Measurements from ENCODE around the gene APOO. TPM values are rescaled to one million over a fixed set of nuclear protein-coding genes. Genes with fewer than 3 reads are reported as not detected.

Gene APOO
- total RNA-seq, 1 donor from 2014 or later: 35.4 TPM

- Mint-ChIP-seq H3K36me3 (ENCODE audit: unreplicated experiment) (peaks cover 19% of the 10 kb centered on the region), H3K27me3 (ENCODE audit: unreplicated experiment) (no peaks in the 10 kb centered on the region), H3K27ac (ENCODE audit: unreplicated experiment) (no peak overlapping the region), H3K9me3 (ENCODE audit: unreplicated experiment) (no peaks in the 10 kb centered on the region), H3K4me3 (ENCODE audit: unreplicated experiment) (no peak overlapping the region), H3K4me1 (ENCODE audit: unreplicated experiment) (peaks cover 24% of the 10 kb centered on the region)
- TF ChIP-seq CTCF (IDR thresholded peaks at IDR 0.05): no peak
- no peak for DNase-seq (ENCODE audit: extremely low spot score, unreplicated experiment)
Measured at GRCh38 chrX:23789386-23790154, 118.2 kb downstream of the APOO start.

DNA sequence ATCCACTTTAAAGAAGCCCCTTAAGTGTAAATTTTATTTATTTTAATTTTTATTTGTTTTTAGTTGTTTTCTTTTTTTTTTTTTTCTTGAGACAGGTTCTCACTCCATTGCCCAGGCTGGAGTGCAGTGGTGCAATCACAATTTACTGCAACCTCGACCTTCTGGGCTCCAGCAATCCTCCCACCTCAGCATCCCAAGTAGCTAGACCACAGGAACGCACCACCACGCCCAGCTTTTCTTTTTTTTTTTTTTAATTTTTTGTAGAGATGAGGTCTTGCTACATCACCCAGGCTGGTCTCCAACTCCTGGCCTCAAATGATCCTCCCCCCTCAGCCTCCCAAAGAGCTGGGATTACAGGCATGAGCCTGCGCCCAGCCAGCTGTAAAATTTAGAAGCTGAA lies 118.8 kb downstream of the APOO start:
- H3K4me1 Mint-ChIP-seq (ENCODE audit: unreplicated experiment): peaks cover 30% of the 10 kb centered on the region
- TF ChIP-seq CTCF (IDR thresholded peaks at IDR 0.05): no peak
- no peak overlapping the region for H3K4me3 Mint-ChIP-seq (ENCODE audit: unreplicated experiment)
- no peaks in the 10 kb centered on the region for H3K9me3 Mint-ChIP-seq (ENCODE audit: unreplicated experiment)
- DNase-seq (ENCODE audit: extremely low spot score, unreplicated experiment): no peak
- no peak overlapping the region for H3K27ac Mint-ChIP-seq (ENCODE audit: unreplicated experiment)
- H3K36me3 Mint-ChIP-seq (ENCODE audit: unreplicated experiment): peaks cover 25% of the 10 kb centered on the region
- no peaks in the 10 kb centered on the region for H3K27me3 Mint-ChIP-seq (ENCODE audit: unreplicated experiment)

DNA sequence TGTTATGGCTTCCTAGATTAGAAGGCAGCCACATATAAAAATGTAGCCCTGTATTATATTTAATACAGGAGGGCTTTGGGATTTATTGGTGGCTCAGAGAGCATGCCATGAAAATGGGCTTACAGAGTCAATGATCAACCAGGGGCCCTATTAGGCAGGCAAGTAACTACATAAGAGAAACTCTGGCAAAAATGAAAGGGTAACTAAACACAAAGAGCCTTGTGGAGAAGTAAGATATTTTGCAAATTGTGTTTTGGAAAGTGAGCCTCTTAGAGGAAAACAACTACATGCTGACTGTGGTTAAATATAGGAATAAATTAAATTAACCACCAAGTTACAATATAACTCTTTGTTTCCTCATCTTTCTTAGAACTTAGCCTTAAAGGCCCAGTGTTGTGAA lies 119.2 kb downstream of the APOO start:
- H3K4me3 Mint-ChIP-seq (ENCODE audit: unreplicated experiment): no peak overlapping the region
- no peak for DNase-seq (ENCODE audit: extremely low spot score, unreplicated experiment)
- no peaks in the 10 kb centered on the region for H3K27me3 Mint-ChIP-seq (ENCODE audit: unreplicated experiment)
- H3K36me3 Mint-ChIP-seq (ENCODE audit: unreplicated experiment): peaks cover 27% of the 10 kb centered on the region
- no peak overlapping the region for H3K27ac Mint-ChIP-seq (ENCODE audit: unreplicated experiment)
- no peak for TF ChIP-seq CTCF (IDR thresholded peaks at IDR 0.05)
- peaks cover 33% of the 10 kb centered on the region for H3K4me1 Mint-ChIP-seq (ENCODE audit: unreplicated experiment)
- no peaks in the 10 kb centered on the region for H3K9me3 Mint-ChIP-seq (ENCODE audit: unreplicated experiment)

DNA sequence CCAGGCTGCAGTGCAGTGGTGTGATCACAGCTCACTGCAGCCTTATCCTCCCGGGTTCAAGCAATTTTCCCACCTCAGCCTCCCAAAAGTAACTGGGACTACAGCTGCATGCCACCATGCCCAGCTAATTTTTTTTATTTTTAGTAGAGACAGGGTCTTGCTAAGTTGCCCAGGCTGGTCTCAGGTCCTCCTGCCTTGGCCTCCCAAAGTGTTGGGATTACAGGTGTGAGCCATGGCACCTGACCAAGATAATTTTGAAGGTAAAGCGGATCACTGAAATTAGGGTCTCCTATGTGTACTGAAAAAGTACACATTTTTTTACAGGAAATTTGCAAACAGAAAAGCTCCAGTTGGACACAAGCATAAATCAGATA lies 120.0 kb downstream of the APOO start:
- TF ChIP-seq CTCF (IDR thresholded peaks at IDR 0.05): no peak
- no peak overlapping the region for H3K27ac Mint-ChIP-seq (ENCODE audit: unreplicated experiment)

GRCh38 chrX:23786268-23786815 lies 121.4 kb downstream of the APOO start:
- Mint-ChIP-seq H3K27ac (ENCODE audit: unreplicated experiment) (no peak overlapping the region), H3K27me3 (ENCODE audit: unreplicated experiment) (no peaks in the 10 kb centered on the region), H3K9me3 (ENCODE audit: unreplicated experiment) (no peaks in the 10 kb centered on the region), H3K4me1 (ENCODE audit: unreplicated experiment) (peaks cover 41% of the 10 kb centered on the region), H3K36me3 (ENCODE audit: unreplicated experiment) (peaks cover 27% of the 10 kb centered on the region), H3K4me3 (ENCODE audit: unreplicated experiment) (peak overlapping the region; percentile 14)
- TF ChIP-seq CTCF (IDR thresholded peaks at IDR 0.05): no peak
- no peak for DNase-seq (ENCODE audit: extremely low spot score, unreplicated experiment)

More for the DNA sequence above, 120.0 kb downstream of the APOO start:
- no peaks in the 10 kb centered on the region for H3K27me3 Mint-ChIP-seq (ENCODE audit: unreplicated experiment)
- no peak overlapping the region for H3K4me3 Mint-ChIP-seq (ENCODE audit: unreplicated experiment)
- H3K4me1 Mint-ChIP-seq (ENCODE audit: unreplicated experiment): peaks cover 28% of the 10 kb centered on the region
- DNase-seq (ENCODE audit: extremely low spot score, unreplicated experiment): no peak
- H3K9me3 Mint-ChIP-seq (ENCODE audit: unreplicated experiment): no peaks in the 10 kb centered on the region
- H3K36me3 Mint-ChIP-seq (ENCODE audit: unreplicated experiment): peaks cover 27% of the 10 kb centered on the region
